HEK293 (cell line): Measurements from ENCODE around the gene ANKRD40CL.

Source experiments
- CTCF ChIA-PET: fragments of 350-600 bp; formaldehyde crosslinking; extraction: SDS; loops from one replicate; lab custom pipeline; 2021; ENCODE audit warnings: antibody characterized with exemption; lab: Yijun Ruan, JAX
- POLR2A ChIA-PET: fragments of 300-600 bp; formaldehyde crosslinking; extraction: SDS; loops from one replicate; lab custom pipeline; 2020; ENCODE audit warnings: antibody characterized with exemption, inconsistent platforms; lab: Yijun Ruan, JAX
- H3K27ac ChIP-seq: fragments of 200-500 bp; sonication (Bioruptor generic); 2 replicates; pipeline ENCODE4 v1.5.1; 2014; ENCODE audit warnings: low read depth, low read length, control low read depth, inconsistent platforms; ENCODE audit errors: extremely low read depth
- H3K36me3 ChIP-seq, 2 experiments: fragments of 200-500 bp in 1 of 2; sonication (Bioruptor generic) in 1 of 2; 1 replicate in 1 of 2; 2 replicates in 1 of 2; pipeline ENCODE4 v1.5.1; 2014 to 2017; ENCODE audit warnings: inconsistent platforms in 2 of 2, low read length in 2 of 2; ENCODE audit not compliant: control insufficient read depth in 2 of 2, insufficient read depth in 1 of 2
- H3K4me1 ChIP-seq: fragments of 200-500 bp; sonication (Bioruptor generic); 2 replicates; pipeline ENCODE4 v1.5.1; 2014; ENCODE audit warnings: mild to moderate bottlenecking, low read length, inconsistent platforms; ENCODE audit not compliant: control insufficient read depth, insufficient read depth
- H3K4me3 ChIP-seq: 2 replicates; pipeline ENCODE4 v1.5.1; 2011; ENCODE audit warnings: low read depth, mild to moderate bottlenecking, control low read depth, low read length, moderate library complexity
- H3K9me3 ChIP-seq: fragments of 200-500 bp; sonication (Bioruptor generic); 2 replicates; pipeline ENCODE4 v1.5.1; 2014; ENCODE audit warnings: low read depth, low read length, inconsistent platforms; ENCODE audit not compliant: control insufficient read depth, insufficient read depth
- HIC1 ChIP-seq: fragments of 450-650 bp; formaldehyde crosslinking; IDR thresholded peaks from 2 replicates; pipeline ENCODE4 v1.5.1; 2016; ENCODE audit warnings: missing biosample characterization, missing genetic modification characterization
- REST ChIP-seq: fragments of 450-650 bp; formaldehyde crosslinking; IDR thresholded peaks from 2 replicates; pipeline ENCODE4 v1.5.1; 2016; ENCODE audit warnings: missing biosample characterization, missing genetic modification characterization
- SETDB1 ChIP-seq: IDR thresholded peaks from one replicate; pipeline ENCODE4 v1.6.1; 2017; ENCODE audit warnings: mild to moderate bottlenecking, low read length, moderate library complexity, mixed read lengths; ENCODE audit not compliant: insufficient read length
- SP7 ChIP-seq: fragments of 450-650 bp; formaldehyde crosslinking; IDR thresholded peaks from 2 replicates; pipeline ENCODE4 v1.5.1; 2016; ENCODE audit warnings: missing biosample characterization, missing genetic modification characterization
- WT1 ChIP-seq: fragments of 450-650 bp; formaldehyde crosslinking; IDR thresholded peaks from 2 replicates; pipeline ENCODE4 v1.5.1; 2016; ENCODE audit warnings: missing biosample characterization, missing genetic modification characterization
- YY2 ChIP-seq: fragments of 450-650 bp; formaldehyde crosslinking; IDR thresholded peaks from 2 replicates; pipeline ENCODE4 v1.5.1; 2016; ENCODE audit warnings: missing biosample characterization, missing genetic modification characterization
- ZBTB11 ChIP-seq: fragments of 450-650 bp; formaldehyde crosslinking; conservative IDR thresholded peaks from 2 replicates; pipeline ENCODE4 v1.5.1; 2016; ENCODE audit warnings: low read depth, missing biosample characterization, missing genetic modification characterization
- ZBTB7A ChIP-seq: fragments of 450-650 bp; formaldehyde crosslinking; IDR thresholded peaks from 2 replicates; pipeline ENCODE4 v1.5.1; 2016; ENCODE audit warnings: low read depth, missing biosample characterization, missing genetic modification characterization
- ZEB2 ChIP-seq: fragments of 450-650 bp; formaldehyde crosslinking; IDR thresholded peaks from 2 replicates; pipeline ENCODE4 v1.5.1; 2016; ENCODE audit warnings: missing biosample characterization, missing genetic modification characterization
- ZNF148 ChIP-seq: fragments of 450-650 bp; formaldehyde crosslinking; IDR thresholded peaks from 2 replicates; pipeline ENCODE4 v1.5.0; 2017; ENCODE audit warnings: missing biosample characterization, missing genetic modification characterization, borderline replicate concordance
- ZNF155 ChIP-seq: fragments of 450-650 bp; formaldehyde crosslinking; IDR thresholded peaks from 2 replicates; pipeline ENCODE4 v1.5.1; 2016; ENCODE audit warnings: missing biosample characterization, missing genetic modification characterization
- ZNF169 ChIP-seq: fragments of 450-650 bp; formaldehyde crosslinking; IDR thresholded peaks from 2 replicates; pipeline ENCODE4 v1.5.1; 2016; ENCODE audit warnings: missing biosample characterization, missing genetic modification characterization
- ZNF423 ChIP-seq: fragments of 450-650 bp; formaldehyde crosslinking; IDR thresholded peaks from 2 replicates; pipeline ENCODE4 v1.5.1; 2016; ENCODE audit warnings: missing biosample characterization, missing genetic modification characterization
- ZNF514 ChIP-seq: fragments of 450-650 bp; formaldehyde crosslinking; IDR thresholded peaks from 2 replicates; pipeline ENCODE4 v1.5.1; 2016; ENCODE audit warnings: missing biosample characterization, missing genetic modification characterization
- ZNF660 ChIP-seq: fragments of 450-650 bp; IDR thresholded peaks from 2 replicates; pipeline ENCODE4 v1.5.1; 2018; ENCODE audit warnings: missing biosample characterization, mild to moderate bottlenecking, missing genetic modification characterization
- ZNF692 ChIP-seq: fragments of 450-650 bp; formaldehyde crosslinking; IDR thresholded peaks from 2 replicates; pipeline ENCODE4 v1.5.1; 2016; ENCODE audit warnings: missing biosample characterization, missing genetic modification characterization
- ZNF704 ChIP-seq: fragments of 450-650 bp; formaldehyde crosslinking; IDR thresholded peaks from 2 replicates; pipeline ENCODE4 v1.5.1; 2016; ENCODE audit warnings: missing biosample characterization, missing genetic modification characterization
- ZSCAN16 ChIP-seq: fragments of 450-650 bp; formaldehyde crosslinking; IDR thresholded peaks from 2 replicates; pipeline ENCODE4 v1.5.1; 2016; ENCODE audit warnings: missing biosample characterization, missing genetic modification characterization
- ZSCAN4 ChIP-seq: fragments of 450-650 bp; formaldehyde crosslinking; IDR thresholded peaks from 2 replicates; pipeline ENCODE4 v1.5.1; 2017; ENCODE audit warnings: missing biosample characterization, missing genetic modification characterization
- ZXDB ChIP-seq: fragments of 450-650 bp; formaldehyde crosslinking; IDR thresholded peaks from 2 replicates; pipeline ENCODE4 v1.5.1; 2016; ENCODE audit warnings: missing biosample characterization, missing genetic modification characterization

ANKRD40CL gene

GRCh38 chr17:50808888-50809287, 41.6 kb upstream of the ANKRD40CL start:
- Histone ChIP-seq H3K27ac (no peak overlapping the region), H3K4me3 (no peak overlapping the region), H3K9me3 (no peaks in the 10 kb centered on the region), H3K4me1 (no peaks in the 10 kb centered on the region; the same call in 1 of the 2 replicates)
- ChIA-PET CTCF (interaction anchor here (0.6 to 1.7 kb wide), 3 partner anchors 10 to 258 kb away, joined by 3 to 5 read pairs (median 4); no protein-coding TSS in a partner anchor), POLR2A (interaction anchor here (0.6 kb wide), 1 partner anchor 173 kb away, joined by 3 read pairs; no protein-coding TSS in a partner anchor)
- TF ChIP-seq ZSCAN16 (tag by site-specific recombination): no peak
- TF ChIP-seq SETDB1: no peak
- no peak for TF ChIP-seq ZNF148 (tag by site-specific recombination)
- TF ChIP-seq ZNF704: no peak
- no peak for TF ChIP-seq ZBTB11 (tag by site-specific recombination)
- no peak for TF ChIP-seq ZEB2 (tag by site-specific recombination)
- TF ChIP-seq ZNF423: no peak
- no peak for TF ChIP-seq ZBTB7A (tag by site-specific recombination)
- TF ChIP-seq HIC1 (tag by site-specific recombination): no peak
- no peak for TF ChIP-seq ZXDB
- TF ChIP-seq ZSCAN4 (tag by site-specific recombination): no peak
- TF ChIP-seq SP7 (tag by site-specific recombination): no peak
- TF ChIP-seq ZNF169 (tag by site-specific recombination): no peak
- no peak for TF ChIP-seq WT1 (tag by site-specific recombination)
- no peak for TF ChIP-seq REST
- TF ChIP-seq ZNF514: no peak
- TF ChIP-seq ZNF692 (tag by site-specific recombination): no peak
- TF ChIP-seq ZNF155 (tag by site-specific recombination): no peak
- no peak for TF ChIP-seq ZNF660 (tag by site-specific recombination)
- TF ChIP-seq YY2 (tag by site-specific recombination): no peak
- TF ChIP-seq, all 188 proteins: peak for 0
- no peaks in the 10 kb centered on the region for H3K36me3 ChIP-seq
